ENCODE results near the gene SPATS2L.

Gene SPATS2L

DNA sequence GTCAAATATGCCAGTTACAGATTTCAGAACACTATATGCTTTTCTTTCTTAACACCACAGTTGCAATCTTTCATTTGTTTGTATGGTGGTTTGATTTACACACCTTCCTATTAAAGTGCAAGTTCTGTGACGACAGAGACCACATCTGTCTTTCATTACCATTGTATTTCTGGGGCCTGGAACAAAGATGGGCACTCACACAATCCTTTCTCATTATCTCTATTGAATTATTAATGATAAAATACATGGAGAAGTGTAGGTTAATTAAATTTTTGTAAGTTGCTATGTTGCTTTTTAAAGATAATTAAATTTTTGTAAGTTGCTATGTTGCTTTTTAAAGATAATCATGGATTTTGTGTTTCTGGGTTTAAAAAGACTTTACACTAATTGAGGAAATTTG is 123.5 kb downstream of the SPATS2L start:
- no peak for TF ChIP-seq POLR2AphosphoS5 (IDR thresholded peaks at IDR 0.05; ENCODE audit: low read depth, low read length)
- no peak for TF ChIP-seq PAX5 (IDR thresholded peaks at IDR 0.05; ENCODE audit: insufficient read depth, low read length, severe bottlenecking)
- no peak for TF ChIP-seq POLR2A (IDR thresholded peaks at IDR 0.05; ENCODE audit: low read depth, low read length)
- no peak for TF ChIP-seq SPI1 (IDR thresholded peaks at IDR 0.05; ENCODE audit: low read depth, low read length)
- no peak for TF ChIP-seq POU2F2 (IDR thresholded peaks at IDR 0.05; ENCODE audit: low read depth, low read length)
- TF ChIP-seq TAF1 (IDR thresholded peaks at IDR 0.05; ENCODE audit: low read depth, low read length) = no peak
- FAIRE-seq (no peak), DNase-seq (ENCODE audit: insufficient read length, low spot score) (no peak)

DNA sequence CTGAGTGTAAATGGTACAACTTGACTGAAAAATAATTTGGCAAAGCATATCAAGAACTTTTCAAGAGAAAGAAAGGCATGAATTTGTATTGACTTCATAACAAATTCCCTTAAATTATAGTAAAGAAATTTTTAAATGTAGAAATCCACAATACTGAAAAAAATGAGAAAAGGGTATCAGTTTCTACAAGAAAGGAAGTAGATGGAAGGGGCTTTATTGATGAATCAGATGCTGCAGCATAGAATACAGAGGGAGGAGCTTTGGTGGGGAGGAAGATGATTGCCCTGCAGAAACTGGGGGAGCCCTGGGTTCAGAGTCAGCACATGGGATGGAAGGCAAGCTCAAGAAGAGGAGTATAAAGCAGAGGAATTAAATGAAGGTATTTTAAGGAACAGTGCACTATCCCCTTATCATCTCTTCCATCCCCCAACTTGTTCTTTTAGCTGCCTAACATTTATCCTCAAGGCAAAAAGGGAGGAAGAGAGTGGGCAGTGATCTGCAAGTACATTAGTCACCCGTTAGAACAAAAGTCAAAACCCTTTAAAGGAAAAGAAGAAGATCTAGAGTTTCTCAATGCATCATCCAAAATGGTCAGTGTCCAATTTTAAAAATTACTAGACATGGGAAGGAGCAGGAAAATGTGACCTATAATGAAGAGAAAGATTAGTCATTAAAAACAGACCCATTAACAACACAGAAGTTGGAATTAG is 125.7 kb downstream of the SPATS2L start:
- TF ChIP-seq POU2F2 (IDR thresholded peaks at IDR 0.05; ENCODE audit: low read depth, low read length) (no peak), PAX5 (IDR thresholded peaks at IDR 0.05; ENCODE audit: insufficient read depth, low read length, severe bottlenecking) (no peak), POLR2A (IDR thresholded peaks at IDR 0.05; ENCODE audit: low read depth, low read length) (no peak), POLR2AphosphoS5 (IDR thresholded peaks at IDR 0.05; ENCODE audit: low read depth, low read length) (no peak), TAF1 (IDR thresholded peaks at IDR 0.05; ENCODE audit: low read depth, low read length) (no peak), SPI1 (IDR thresholded peaks at IDR 0.05; ENCODE audit: low read depth, low read length) (no peak)
- DNase-seq (ENCODE audit: insufficient read length, low spot score) = no peak
- FAIRE-seq = no peak

DNA sequence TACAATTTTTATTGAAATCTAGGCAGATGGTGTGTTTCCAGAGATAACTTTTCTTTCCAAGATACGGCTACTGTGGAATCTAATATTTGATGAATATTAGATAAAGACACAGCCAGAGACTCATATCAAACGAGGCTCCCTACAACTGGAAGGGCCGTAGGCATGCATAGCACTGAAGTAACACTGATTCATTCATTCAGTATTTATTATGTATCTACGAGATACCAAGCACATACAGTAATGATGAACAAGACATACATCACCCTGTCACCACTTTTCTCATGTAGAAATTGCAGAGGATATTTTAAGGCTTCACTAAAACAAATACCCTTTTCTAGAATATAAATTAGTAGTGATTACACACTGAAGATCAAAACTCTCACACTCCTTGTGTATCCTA is 128.9 kb downstream of the SPATS2L start:
- FAIRE-seq (no peak), DNase-seq (ENCODE audit: insufficient read length, low spot score) (no peak)
- TF ChIP-seq POLR2AphosphoS5 (IDR thresholded peaks at IDR 0.05; ENCODE audit: low read depth, low read length) = no peak
- no peak for TF ChIP-seq POU2F2 (IDR thresholded peaks at IDR 0.05; ENCODE audit: low read depth, low read length)
- no peak for TF ChIP-seq TAF1 (IDR thresholded peaks at IDR 0.05; ENCODE audit: low read depth, low read length)
- no peak for TF ChIP-seq SPI1 (IDR thresholded peaks at IDR 0.05; ENCODE audit: low read depth, low read length)
- TF ChIP-seq PAX5 (IDR thresholded peaks at IDR 0.05; ENCODE audit: insufficient read depth, low read length, severe bottlenecking) = no peak
- no peak for TF ChIP-seq POLR2A (IDR thresholded peaks at IDR 0.05; ENCODE audit: low read depth, low read length)

DNA sequence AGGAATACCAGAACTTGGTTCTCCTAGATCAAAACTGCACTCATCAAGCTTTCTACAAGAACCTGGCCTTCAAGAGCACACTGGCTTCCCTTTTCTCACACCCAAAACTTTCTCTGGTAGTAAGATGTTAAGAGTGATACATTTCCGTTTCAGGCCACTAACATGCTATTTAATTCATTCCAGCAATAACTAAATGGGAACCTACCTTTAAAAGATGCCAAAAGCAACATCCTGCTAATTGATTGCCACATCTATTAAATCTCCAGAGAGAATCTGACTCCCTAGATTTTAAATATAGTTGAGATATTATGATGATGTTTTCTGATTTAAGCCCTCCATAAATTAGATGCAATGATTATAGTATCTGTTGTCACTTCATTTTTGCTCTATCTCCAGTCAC is 131.8 kb downstream of the SPATS2L start:
- DNase-seq (ENCODE audit: insufficient read length, low spot score) (no peak), FAIRE-seq (no peak)
- TF ChIP-seq POU2F2 (IDR thresholded peaks at IDR 0.05; ENCODE audit: low read depth, low read length) (no peak), POLR2AphosphoS5 (IDR thresholded peaks at IDR 0.05; ENCODE audit: low read depth, low read length) (no peak), SPI1 (IDR thresholded peaks at IDR 0.05; ENCODE audit: low read depth, low read length) (no peak), TAF1 (IDR thresholded peaks at IDR 0.05; ENCODE audit: low read depth, low read length) (no peak), POLR2A (IDR thresholded peaks at IDR 0.05; ENCODE audit: low read depth, low read length) (no peak), PAX5 (IDR thresholded peaks at IDR 0.05; ENCODE audit: insufficient read depth, low read length, severe bottlenecking) (no peak)

DNA sequence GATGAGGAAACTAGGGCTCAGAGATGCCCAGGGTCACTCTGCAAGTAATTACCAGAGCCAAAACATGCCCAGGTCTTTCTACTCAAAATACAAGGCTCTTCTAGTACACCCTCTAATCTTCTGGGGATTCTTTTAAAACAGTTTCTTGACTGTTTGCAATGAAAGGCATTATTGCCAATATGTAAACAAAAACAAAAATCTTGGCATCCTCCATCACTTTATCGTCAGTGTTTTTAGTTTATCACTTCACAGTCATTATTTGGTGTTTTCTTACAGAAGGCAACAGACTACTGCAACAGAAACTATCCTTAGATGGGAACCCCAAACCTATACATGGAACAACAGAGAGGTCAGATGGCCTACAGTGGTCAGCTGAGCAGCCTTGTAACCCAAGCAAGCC is 132.4 kb downstream of the SPATS2L start:
- FAIRE-seq (no peak), DNase-seq (ENCODE audit: insufficient read length, low spot score) (no peak)
- TF ChIP-seq POU2F2 (IDR thresholded peaks at IDR 0.05; ENCODE audit: low read depth, low read length) (no peak), SPI1 (IDR thresholded peaks at IDR 0.05; ENCODE audit: low read depth, low read length) (no peak)

DNA sequence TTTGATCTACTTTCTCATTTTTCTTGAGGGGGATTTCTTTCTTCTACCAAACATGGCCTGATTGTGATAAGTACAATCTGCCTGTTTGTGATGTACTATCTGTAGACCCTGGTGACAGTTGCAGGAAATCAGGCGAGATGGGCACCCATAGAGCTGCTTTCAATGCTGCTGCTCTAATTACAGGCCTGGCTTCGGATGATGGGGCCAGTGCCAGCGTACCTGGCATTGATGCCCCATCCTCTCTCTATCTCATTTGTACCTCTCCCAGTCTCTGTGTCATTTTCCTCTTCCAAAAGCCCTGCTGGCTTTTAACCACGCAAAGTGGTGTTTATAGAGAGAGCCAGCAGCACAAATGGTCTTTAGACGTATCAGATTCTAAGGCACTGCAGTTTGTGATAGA is 133.5 kb downstream of the SPATS2L start:
- FAIRE-seq (no peak), DNase-seq (ENCODE audit: insufficient read length, low spot score) (no peak)
- TF ChIP-seq SPI1 (IDR thresholded peaks at IDR 0.05; ENCODE audit: low read depth, low read length) = no peak

DNA sequence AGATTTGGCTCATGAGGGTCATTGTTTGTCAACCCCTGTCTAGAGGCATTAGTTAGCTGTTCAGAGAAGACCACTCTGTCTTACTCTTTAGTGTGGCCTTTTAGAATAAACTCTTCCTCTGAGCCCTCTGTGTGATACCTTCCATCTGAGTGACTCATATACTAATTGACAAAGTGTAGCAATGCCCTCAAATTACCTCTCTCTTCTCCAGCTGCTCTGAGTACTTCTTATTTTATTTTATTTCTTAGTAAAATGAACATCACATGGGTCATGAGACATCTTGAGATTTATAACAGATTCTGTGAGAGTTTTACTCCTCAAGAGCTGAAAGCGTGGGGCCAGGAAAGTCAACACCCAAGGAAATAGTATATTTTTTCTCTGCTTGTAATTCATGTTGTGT is 136.0 kb downstream of the SPATS2L start:
- FAIRE-seq (no peak), DNase-seq (ENCODE audit: insufficient read length, low spot score) (no peak)
- TF ChIP-seq POU2F2 (IDR thresholded peaks at IDR 0.05; ENCODE audit: low read depth, low read length) (no peak), SPI1 (IDR thresholded peaks at IDR 0.05; ENCODE audit: low read depth, low read length) (no peak), POLR2AphosphoS5 (IDR thresholded peaks at IDR 0.05; ENCODE audit: low read depth, low read length) (no peak), PAX5 (IDR thresholded peaks at IDR 0.05; ENCODE audit: insufficient read depth, low read length, severe bottlenecking) (no peak), POLR2A (IDR thresholded peaks at IDR 0.05; ENCODE audit: low read depth, low read length) (no peak), TAF1 (IDR thresholded peaks at IDR 0.05; ENCODE audit: low read depth, low read length) (no peak)

DNA sequence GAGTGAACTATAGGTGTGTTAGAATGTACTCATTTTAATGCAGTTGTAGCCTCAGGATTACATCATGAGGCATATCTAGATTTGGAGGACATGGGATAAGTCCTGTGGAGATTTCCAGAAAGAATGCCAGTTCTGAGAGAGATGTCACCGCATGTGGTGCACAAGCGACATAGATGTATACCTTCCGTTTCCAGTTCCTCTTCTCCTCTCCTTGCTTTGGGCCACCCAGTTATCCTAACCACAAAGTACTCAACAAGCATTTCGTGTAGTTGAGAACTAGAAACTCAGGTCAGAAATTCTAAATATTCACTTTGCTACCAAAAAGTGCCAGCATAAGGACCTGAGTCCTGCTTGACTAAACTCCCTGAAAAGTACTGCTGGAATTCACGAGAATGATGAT is 136.9 kb downstream of the SPATS2L start:
- FAIRE-seq (peak; percentile 26), DNase-seq (ENCODE audit: insufficient read length, low spot score) (no peak)
- TF ChIP-seq POLR2AphosphoS5 (IDR thresholded peaks at IDR 0.05; ENCODE audit: low read depth, low read length) (no peak), SPI1 (IDR thresholded peaks at IDR 0.05; ENCODE audit: low read depth, low read length) (peak; percentile 79), POU2F2 (IDR thresholded peaks at IDR 0.05; ENCODE audit: low read depth, low read length) (no peak), PAX5 (IDR thresholded peaks at IDR 0.05; ENCODE audit: insufficient read depth, low read length, severe bottlenecking) (no peak), POLR2A (IDR thresholded peaks at IDR 0.05; ENCODE audit: low read depth, low read length) (no peak), TAF1 (IDR thresholded peaks at IDR 0.05; ENCODE audit: low read depth, low read length) (no peak)

DNA sequence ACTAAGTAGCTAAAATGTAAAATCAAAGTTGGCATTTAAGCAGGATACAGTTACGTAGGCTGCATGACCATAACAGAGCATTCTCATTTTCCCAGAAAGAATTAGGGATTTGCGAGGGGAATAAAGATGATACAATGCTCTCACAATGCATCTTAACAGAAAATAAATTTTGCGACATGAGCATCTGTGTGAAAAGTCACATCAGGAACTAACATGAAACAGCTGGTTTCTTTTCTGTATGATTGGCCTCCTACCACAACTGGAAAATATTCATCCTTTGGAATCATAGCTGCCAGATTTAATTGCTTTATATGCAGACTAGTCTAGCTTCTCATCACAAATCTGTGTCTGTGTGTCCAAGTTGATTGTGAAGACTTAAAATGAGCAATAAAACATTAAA is 137.4 kb downstream of the SPATS2L start:
- FAIRE-seq (no peak), DNase-seq (ENCODE audit: insufficient read length, low spot score) (no peak)

DNA sequence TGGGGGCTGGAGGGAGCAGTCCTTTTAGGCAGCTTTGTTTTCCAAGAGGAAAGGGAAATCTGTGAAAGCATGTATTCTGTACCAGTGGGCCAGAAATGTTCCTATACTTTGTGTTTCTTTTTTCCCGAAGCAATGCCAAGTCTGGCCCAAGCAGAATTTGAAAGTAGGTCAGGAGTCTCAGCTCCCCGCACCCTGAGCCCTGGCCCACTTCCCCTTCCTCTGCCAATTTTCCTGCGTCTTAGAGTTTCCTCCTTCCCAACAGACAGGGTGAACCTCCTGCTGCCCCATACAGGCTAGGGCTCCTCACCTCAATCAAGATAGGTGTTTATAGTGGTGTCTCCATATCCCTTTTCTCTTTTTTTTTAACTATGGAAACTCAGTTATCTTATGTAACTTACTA is 138.0 kb downstream of the SPATS2L start:
- no peak for TF ChIP-seq POLR2A (IDR thresholded peaks at IDR 0.05; ENCODE audit: low read depth, low read length)
- no peak for TF ChIP-seq SPI1 (IDR thresholded peaks at IDR 0.05; ENCODE audit: low read depth, low read length)
- TF ChIP-seq POLR2AphosphoS5 (IDR thresholded peaks at IDR 0.05; ENCODE audit: low read depth, low read length) = no peak
- no peak for TF ChIP-seq POU2F2 (IDR thresholded peaks at IDR 0.05; ENCODE audit: low read depth, low read length)
- no peak for TF ChIP-seq TAF1 (IDR thresholded peaks at IDR 0.05; ENCODE audit: low read depth, low read length)
- TF ChIP-seq PAX5 (IDR thresholded peaks at IDR 0.05; ENCODE audit: insufficient read depth, low read length, severe bottlenecking) = no peak
- FAIRE-seq (no peak), DNase-seq (ENCODE audit: insufficient read length, low spot score) (no peak)

More for the DNA sequence above, 137.4 kb downstream of the SPATS2L start:
- TF ChIP-seq POU2F2 (IDR thresholded peaks at IDR 0.05; ENCODE audit: low read depth, low read length) = no peak
- no peak for TF ChIP-seq TAF1 (IDR thresholded peaks at IDR 0.05; ENCODE audit: low read depth, low read length)
- TF ChIP-seq POLR2A (IDR thresholded peaks at IDR 0.05; ENCODE audit: low read depth, low read length) = no peak
- TF ChIP-seq POLR2AphosphoS5 (IDR thresholded peaks at IDR 0.05; ENCODE audit: low read depth, low read length) = no peak
- TF ChIP-seq PAX5 (IDR thresholded peaks at IDR 0.05; ENCODE audit: insufficient read depth, low read length, severe bottlenecking) = no peak
- TF ChIP-seq SPI1 (IDR thresholded peaks at IDR 0.05; ENCODE audit: low read depth, low read length) = no peak

Measured in GM12891 (cell line).